Measurements from ENCODE around the gene NBEA. TPM values are rescaled to one million over a fixed set of nuclear protein-coding genes. Genes with fewer than 3 reads are reported as not detected.

Gene NBEA
- total RNA-seq, 2 donors from 2014 or later = 15.2 to 15.9 TPM

GRCh38 chr13:35716729-35717128 lies 774.7 kb downstream of the NBEA start:
- peaks cover 9% of the 10 kb centered on the region for H3K4me1 Mint-ChIP-seq
- H3K27ac Mint-ChIP-seq = no peak overlapping the region
- H3K4me3 ChIP-seq (ENCODE audit: low read length) = no peak overlapping the region
- no peak for DNase-seq
- no peaks in the 10 kb centered on the region for H3K27me3 ChIP-seq (ENCODE audit: control insufficient read depth, insufficient read depth, low read length, poor library complexity, severe bottlenecking)
- H3K9me3 ChIP-seq (ENCODE audit: control insufficient read depth, low read length) = no peaks in the 10 kb centered on the region
- WGBS, 2 experiments (ENCODE audit: insufficient coverage in 1 of 2, insufficient read length in 1 of 2) = 94 to 96% methylated on average over 15 of the region's 15 CpGs
- no peaks in the 10 kb centered on the region for H3K9me3 Mint-ChIP-seq
- H3K27me3 Mint-ChIP-seq (ENCODE audit: insufficient read depth) = peaks cover 3% of the 10 kb centered on the region
- TF ChIP-seq CTCF (conservative IDR thresholded peaks at IDR 0.05) = no peak
- no peak overlapping the region for H3K9ac ChIP-seq (ENCODE audit: extremely low read depth, low read length, poor library complexity, severe bottlenecking)
- no peaks in the 10 kb centered on the region for H3K36me3 ChIP-seq (ENCODE audit: control insufficient read depth, insufficient read depth, low read length)
- no peak overlapping the region for H3K27ac ChIP-seq (ENCODE audit: low read depth, low read length)
- H3K36me3 Mint-ChIP-seq (ENCODE audit: low read depth) = no peaks in the 10 kb centered on the region
- no peaks in the 10 kb centered on the region for H3K4me1 ChIP-seq (ENCODE audit: control insufficient read depth, insufficient read depth, low read length)
- H3K4me3 Mint-ChIP-seq = no peak overlapping the region

GRCh38 chr13:35718084-35718483 lies 776.0 kb downstream of the NBEA start:
- H3K4me3 ChIP-seq (ENCODE audit: low read length) = no peak overlapping the region
- no peak overlapping the region for H3K9ac ChIP-seq (ENCODE audit: extremely low read depth, low read length, poor library complexity, severe bottlenecking)
- no peaks in the 10 kb centered on the region for H3K9me3 Mint-ChIP-seq
- no peaks in the 10 kb centered on the region for H3K4me1 ChIP-seq (ENCODE audit: control insufficient read depth, insufficient read depth, low read length)
- peaks cover 5% of the 10 kb centered on the region for H3K27me3 Mint-ChIP-seq (ENCODE audit: insufficient read depth)
- no peak overlapping the region for H3K4me3 Mint-ChIP-seq
- DNase-seq = no peak
- no peaks in the 10 kb centered on the region for H3K27me3 ChIP-seq (ENCODE audit: control insufficient read depth, insufficient read depth, low read length, poor library complexity, severe bottlenecking)
- H3K36me3 ChIP-seq (ENCODE audit: control insufficient read depth, insufficient read depth, low read length) = no peaks in the 10 kb centered on the region
- no peak overlapping the region for H3K27ac Mint-ChIP-seq
- H3K9me3 ChIP-seq (ENCODE audit: control insufficient read depth, low read length) = no peaks in the 10 kb centered on the region
- TF ChIP-seq CTCF (conservative IDR thresholded peaks at IDR 0.05) = peak; percentile 51
- 62 to 64% methylated on average over 5 of the region's 5 CpGs for WGBS, 2 experiments (ENCODE audit: insufficient coverage in 1 of 2, insufficient read length in 1 of 2)
- no peaks in the 10 kb centered on the region for H3K36me3 Mint-ChIP-seq (ENCODE audit: low read depth)
- H3K4me1 Mint-ChIP-seq = peaks cover 9% of the 10 kb centered on the region
- no peak overlapping the region for H3K27ac ChIP-seq (ENCODE audit: low read depth, low read length)

GRCh38 chr13:35720290-35720689 lies 778.2 kb downstream of the NBEA start:
- no peak overlapping the region for H3K27ac ChIP-seq (ENCODE audit: low read depth, low read length)
- no peaks in the 10 kb centered on the region for H3K36me3 ChIP-seq (ENCODE audit: control insufficient read depth, insufficient read depth, low read length)
- DNase-seq = no peak
- TF ChIP-seq CTCF (conservative IDR thresholded peaks at IDR 0.05) = no peak
- Mint-ChIP-seq H3K27me3 (ENCODE audit: insufficient read depth) (peaks cover 5% of the 10 kb centered on the region), H3K27ac (no peak overlapping the region), H3K4me1 (peaks cover 8% of the 10 kb centered on the region), H3K9me3 (no peaks in the 10 kb centered on the region), H3K36me3 (ENCODE audit: low read depth) (no peaks in the 10 kb centered on the region), H3K4me3 (no peak overlapping the region)
- 92 to 94% methylated on average over 4 to 5 of the region's 5 CpGs for WGBS, 2 experiments (ENCODE audit: insufficient coverage in 1 of 2, insufficient read length in 1 of 2)
- no peak overlapping the region for H3K4me3 ChIP-seq (ENCODE audit: low read length)
- H3K9ac ChIP-seq (ENCODE audit: extremely low read depth, low read length, poor library complexity, severe bottlenecking) = no peak overlapping the region
- no peaks in the 10 kb centered on the region for H3K27me3 ChIP-seq (ENCODE audit: control insufficient read depth, insufficient read depth, low read length, poor library complexity, severe bottlenecking)
- no peaks in the 10 kb centered on the region for H3K9me3 ChIP-seq (ENCODE audit: control insufficient read depth, low read length)
- H3K4me1 ChIP-seq (ENCODE audit: control insufficient read depth, insufficient read depth, low read length) = no peaks in the 10 kb centered on the region
